HL-60 (cell line): Measurements from ENCODE around the gene KCNG4.

Experiments
- CTCF ChIP-seq: IDR thresholded peaks from one replicate; pipeline ENCODE4 v1.5.1; 2011; ENCODE audit warnings: low read length, control low read depth, inconsistent platforms; ENCODE audit not compliant: insufficient read depth
- TF ChIP-seq, protein P1 (sequence below): IDR thresholded peaks from 2 replicates; pipeline ENCODE4 v1.6.1; 2012; ENCODE audit warnings: low read depth; ENCODE audit not compliant: insufficient replicate concordance

GRCh38 chr16:84240455-84240854 is 643 bp upstream of the KCNG4 start:
- no peak for TF ChIP-seq CTCF
- TF ChIP-seq, protein P1, sequence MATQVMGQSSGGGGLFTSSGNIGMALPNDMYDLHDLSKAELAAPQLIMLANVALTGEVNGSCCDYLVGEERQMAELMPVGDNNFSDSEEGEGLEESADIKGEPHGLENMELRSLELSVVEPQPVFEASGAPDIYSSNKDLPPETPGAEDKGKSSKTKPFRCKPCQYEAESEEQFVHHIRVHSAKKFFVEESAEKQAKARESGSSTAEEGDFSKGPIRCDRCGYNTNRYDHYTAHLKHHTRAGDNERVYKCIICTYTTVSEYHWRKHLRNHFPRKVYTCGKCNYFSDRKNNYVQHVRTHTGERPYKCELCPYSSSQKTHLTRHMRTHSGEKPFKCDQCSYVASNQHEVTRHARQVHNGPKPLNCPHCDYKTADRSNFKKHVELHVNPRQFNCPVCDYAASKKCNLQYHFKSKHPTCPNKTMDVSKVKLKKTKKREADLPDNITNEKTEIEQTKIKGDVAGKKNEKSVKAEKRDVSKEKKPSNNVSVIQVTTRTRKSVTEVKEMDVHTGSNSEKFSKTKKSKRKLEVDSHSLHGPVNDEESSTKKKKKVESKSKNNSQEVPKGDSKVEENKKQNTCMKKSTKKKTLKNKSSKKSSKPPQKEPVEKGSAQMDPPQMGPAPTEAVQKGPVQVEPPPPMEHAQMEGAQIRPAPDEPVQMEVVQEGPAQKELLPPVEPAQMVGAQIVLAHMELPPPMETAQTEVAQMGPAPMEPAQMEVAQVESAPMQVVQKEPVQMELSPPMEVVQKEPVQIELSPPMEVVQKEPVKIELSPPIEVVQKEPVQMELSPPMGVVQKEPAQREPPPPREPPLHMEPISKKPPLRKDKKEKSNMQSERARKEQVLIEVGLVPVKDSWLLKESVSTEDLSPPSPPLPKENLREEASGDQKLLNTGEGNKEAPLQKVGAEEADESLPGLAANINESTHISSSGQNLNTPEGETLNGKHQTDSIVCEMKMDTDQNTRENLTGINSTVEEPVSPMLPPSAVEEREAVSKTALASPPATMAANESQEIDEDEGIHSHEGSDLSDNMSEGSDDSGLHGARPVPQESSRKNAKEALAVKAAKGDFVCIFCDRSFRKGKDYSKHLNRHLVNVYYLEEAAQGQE = no peak
